OCI-LY1 (cell line): ENCODE results near the gene PIP5K1C.

ENCODE experiments used
- H2AFZ ChIP-seq: fragments of 200-600 bp; sonication (generic), shearing (Covaris generic); 2 replicates; pipeline ENCODE4 v1.6.0; 2014; ENCODE audit warnings: antibody characterized with exemption, mild to moderate bottlenecking, low read length
- H3F3A ChIP-seq: fragments of 200-600 bp; sonication (generic), shearing (Covaris generic); 2 replicates; pipeline ENCODE4 v1.6.0; 2014; ENCODE audit warnings: mild to moderate bottlenecking, antibody characterized with exemption, low read length, moderate library complexity; ENCODE audit not compliant: insufficient read depth
- H3K27ac ChIP-seq: fragments of 200-600 bp; sonication (generic); 2 replicates; pipeline ENCODE4 v1.5.1; 2014; ENCODE audit warnings: low read length, mixed run types, mild to moderate bottlenecking, low read depth; ENCODE audit not compliant: poor library complexity, severe bottlenecking
- H3K27me3 ChIP-seq: fragments of 200-600 bp; sonication (generic); 2 replicates; pipeline ENCODE4 v1.6.0; 2014; ENCODE audit warnings: antibody characterized with exemption, mild to moderate bottlenecking, low read length, moderate library complexity; ENCODE audit not compliant: insufficient read depth
- H3K36me3 ChIP-seq: fragments of 200-600 bp; sonication (generic); 2 replicates; pipeline ENCODE4 v1.6.1; 2014; ENCODE audit warnings: mild to moderate bottlenecking, antibody characterized with exemption, low read length, moderate library complexity, mixed read lengths; ENCODE audit not compliant: insufficient read depth
- H3K4me1 ChIP-seq: fragments of 200-600 bp; sonication (generic); 2 replicates; pipeline ENCODE4 v1.5.1; 2014; ENCODE audit warnings: mild to moderate bottlenecking, low read length, moderate library complexity; ENCODE audit not compliant: insufficient read depth, severe bottlenecking
- H3K4me2 ChIP-seq: fragments of 200-600 bp; sonication (generic), shearing (Covaris generic); 2 replicates; pipeline ENCODE4 v1.6.1; 2014; ENCODE audit warnings: low read length
- H3K4me3 ChIP-seq: fragments of 200-600 bp; sonication (generic); 2 replicates; pipeline ENCODE4 v1.5.1; 2014; ENCODE audit warnings: low read length, low read depth, mild to moderate bottlenecking, mixed read lengths; ENCODE audit not compliant: poor library complexity, severe bottlenecking
- H3K79me2 ChIP-seq: fragments of 200-600 bp; shearing (Covaris generic); 2 replicates; pipeline ENCODE4 v1.6.1; 2016; ENCODE audit warnings: mixed run types, low read length, mixed read lengths; ENCODE audit not compliant: insufficient read depth
- H3K9ac ChIP-seq: fragments of 200-600 bp; sonication (generic), shearing (Covaris generic); 2 replicates; pipeline ENCODE4 v1.6.1; 2014; ENCODE audit warnings: mild to moderate bottlenecking, low read length, mixed read lengths
- H3K9me2 ChIP-seq: fragments of 200-600 bp; sonication (generic), shearing (Covaris generic); 2 replicates; pipeline ENCODE4 v1.6.1; 2014; ENCODE audit warnings: low read depth, mild to moderate bottlenecking, low read length, mixed read lengths
- H3K9me3 ChIP-seq: fragments of 200-600 bp; shearing (Covaris generic); 2 replicates; pipeline ENCODE4 v1.6.1; 2014; ENCODE audit warnings: low read length, mixed read lengths
- H4K20me1 ChIP-seq: fragments of 200-600 bp; sonication (generic), shearing (Covaris generic); 2 replicates; pipeline ENCODE4 v1.6.0; 2016; ENCODE audit warnings: mild to moderate bottlenecking, low read length; ENCODE audit not compliant: insufficient read depth
- EZH2 ChIP-seq: fragments of 200-600 bp; sonication (generic), shearing (Covaris generic); IDR thresholded peaks from 2 replicates; pipeline ENCODE4 v1.8.0; 2017; ENCODE audit warnings: borderline replicate concordance, mixed run types, mild to moderate bottlenecking, antibody characterized with exemption, low read length, moderate library complexity, mixed read lengths
- TF ChIP-seq, protein P1 (sequence below): fragments of 200-600 bp; sonication (generic), shearing (Covaris generic); IDR thresholded peaks from 2 replicates; pipeline ENCODE4 v1.5.1; 2017; ENCODE audit warnings: mild to moderate bottlenecking, antibody characterized with exemption, low read length, moderate library complexity, mixed read lengths

Gene PIP5K1C

DNA sequence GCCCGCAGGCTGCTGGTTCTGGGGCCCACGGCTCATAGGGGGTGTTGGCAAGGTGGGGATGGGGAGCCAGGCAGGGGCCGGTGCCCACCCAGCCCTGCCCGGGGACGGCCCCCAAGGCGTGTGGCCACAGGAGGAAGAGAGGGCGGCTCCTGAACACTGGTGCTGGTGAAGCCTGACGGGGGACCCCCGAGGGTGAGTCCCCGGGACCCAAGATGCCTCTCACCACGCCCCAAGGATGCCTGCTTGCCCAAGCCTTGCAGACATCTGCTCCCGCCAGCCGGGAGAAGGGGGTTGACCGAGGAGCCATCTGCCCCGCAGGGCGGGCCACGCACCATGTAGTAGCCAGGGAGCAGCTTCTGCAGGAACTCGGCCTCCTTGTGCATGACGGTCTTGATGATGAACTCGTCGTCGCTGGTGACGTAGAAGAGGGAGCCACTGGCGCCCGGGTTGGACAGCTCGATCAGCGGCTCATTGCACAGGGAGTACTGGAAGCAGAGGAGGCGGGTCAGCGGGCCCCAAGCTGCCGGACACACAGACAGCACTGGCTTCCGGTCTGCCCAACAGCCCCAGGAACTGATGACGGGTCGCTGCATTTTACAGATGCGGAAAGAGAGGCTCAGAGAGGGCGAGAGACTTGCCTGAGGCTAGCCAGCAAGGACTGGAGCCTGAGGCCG is 44.1 kb downstream of the PIP5K1C start:
- Histone ChIP-seq H3K79me2 (no peaks in the 10 kb centered on the region), H2AFZ (no peak overlapping the region), H3K9me2 (no peaks in the 10 kb centered on the region), H4K20me1 (no peaks in the 10 kb centered on the region), H3K4me1 (peaks cover 6% of the 10 kb centered on the region), H3K27ac (no peak overlapping the region), H3K9me3 (no peaks in the 10 kb centered on the region), H3K27me3 (no peaks in the 10 kb centered on the region; the same call in 1 of the 2 replicates), H3K36me3 (no peaks in the 10 kb centered on the region), H3F3A (no peaks in the 10 kb centered on the region), H3K4me3 (no peak overlapping the region), H3K4me2 (no peak overlapping the region), H3K9ac (no peak overlapping the region)
- no peak for TF ChIP-seq EZH2
- TF ChIP-seq, protein P1, sequence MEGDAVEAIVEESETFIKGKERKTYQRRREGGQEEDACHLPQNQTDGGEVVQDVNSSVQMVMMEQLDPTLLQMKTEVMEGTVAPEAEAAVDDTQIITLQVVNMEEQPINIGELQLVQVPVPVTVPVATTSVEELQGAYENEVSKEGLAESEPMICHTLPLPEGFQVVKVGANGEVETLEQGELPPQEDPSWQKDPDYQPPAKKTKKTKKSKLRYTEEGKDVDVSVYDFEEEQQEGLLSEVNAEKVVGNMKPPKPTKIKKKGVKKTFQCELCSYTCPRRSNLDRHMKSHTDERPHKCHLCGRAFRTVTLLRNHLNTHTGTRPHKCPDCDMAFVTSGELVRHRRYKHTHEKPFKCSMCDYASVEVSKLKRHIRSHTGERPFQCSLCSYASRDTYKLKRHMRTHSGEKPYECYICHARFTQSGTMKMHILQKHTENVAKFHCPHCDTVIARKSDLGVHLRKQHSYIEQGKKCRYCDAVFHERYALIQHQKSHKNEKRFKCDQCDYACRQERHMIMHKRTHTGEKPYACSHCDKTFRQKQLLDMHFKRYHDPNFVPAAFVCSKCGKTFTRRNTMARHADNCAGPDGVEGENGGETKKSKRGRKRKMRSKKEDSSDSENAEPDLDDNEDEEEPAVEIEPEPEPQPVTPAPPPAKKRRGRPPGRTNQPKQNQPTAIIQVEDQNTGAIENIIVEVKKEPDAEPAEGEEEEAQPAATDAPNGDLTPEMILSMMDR, result no peak

DNA sequence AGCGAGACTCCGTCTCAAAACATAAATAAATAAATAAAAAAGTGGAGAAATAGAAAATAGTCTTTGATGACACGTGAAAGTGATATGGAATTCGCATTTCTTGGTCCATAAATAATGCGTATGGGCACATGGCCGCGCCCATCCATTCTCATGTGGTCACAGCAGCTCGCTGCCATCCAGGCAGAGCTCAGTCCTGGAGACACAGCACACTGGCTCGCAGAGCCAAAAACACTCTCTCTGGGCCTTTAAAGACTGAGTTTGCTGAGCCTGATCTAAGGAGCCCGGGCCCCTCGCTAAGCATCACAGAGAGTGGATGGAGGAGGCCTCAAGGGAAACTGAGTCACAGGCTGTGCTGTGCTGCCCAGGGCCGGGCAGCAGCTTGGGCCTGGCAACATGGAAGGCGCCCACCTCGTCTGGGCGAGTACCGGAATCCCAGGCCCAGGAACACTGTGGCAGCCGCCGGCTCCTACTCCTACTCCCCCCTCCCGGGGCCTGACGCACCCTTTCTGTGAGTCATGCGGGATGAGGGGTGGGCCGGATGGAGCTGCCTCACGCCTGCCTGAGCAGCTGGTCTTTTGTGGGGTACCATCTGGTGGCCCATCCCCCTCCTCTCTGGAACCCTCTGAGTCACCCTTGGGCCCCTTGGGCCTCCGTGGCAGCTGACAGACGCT is 44.7 kb downstream of the PIP5K1C start:
- H4K20me1 ChIP-seq, result no peaks in the 10 kb centered on the region
- H3K79me2 ChIP-seq, result no peaks in the 10 kb centered on the region
- H3K27ac ChIP-seq, result no peak overlapping the region
- no peak overlapping the region for H3K4me3 ChIP-seq
- H3K4me2 ChIP-seq, result no peak overlapping the region
- H2AFZ ChIP-seq, result no peak overlapping the region
- no peaks in the 10 kb centered on the region for H3F3A ChIP-seq
- no peaks in the 10 kb centered on the region for H3K4me1 ChIP-seq
- H3K9me3 ChIP-seq, result no peaks in the 10 kb centered on the region
- TF ChIP-seq, protein P1, result no peak
- no peak for TF ChIP-seq EZH2
- no peaks in the 10 kb centered on the region; the same call in 1 of the 2 replicates for H3K27me3 ChIP-seq
- no peaks in the 10 kb centered on the region for H3K9me2 ChIP-seq
- no peaks in the 10 kb centered on the region for H3K36me3 ChIP-seq
- no peak overlapping the region for H3K9ac ChIP-seq

DNA sequence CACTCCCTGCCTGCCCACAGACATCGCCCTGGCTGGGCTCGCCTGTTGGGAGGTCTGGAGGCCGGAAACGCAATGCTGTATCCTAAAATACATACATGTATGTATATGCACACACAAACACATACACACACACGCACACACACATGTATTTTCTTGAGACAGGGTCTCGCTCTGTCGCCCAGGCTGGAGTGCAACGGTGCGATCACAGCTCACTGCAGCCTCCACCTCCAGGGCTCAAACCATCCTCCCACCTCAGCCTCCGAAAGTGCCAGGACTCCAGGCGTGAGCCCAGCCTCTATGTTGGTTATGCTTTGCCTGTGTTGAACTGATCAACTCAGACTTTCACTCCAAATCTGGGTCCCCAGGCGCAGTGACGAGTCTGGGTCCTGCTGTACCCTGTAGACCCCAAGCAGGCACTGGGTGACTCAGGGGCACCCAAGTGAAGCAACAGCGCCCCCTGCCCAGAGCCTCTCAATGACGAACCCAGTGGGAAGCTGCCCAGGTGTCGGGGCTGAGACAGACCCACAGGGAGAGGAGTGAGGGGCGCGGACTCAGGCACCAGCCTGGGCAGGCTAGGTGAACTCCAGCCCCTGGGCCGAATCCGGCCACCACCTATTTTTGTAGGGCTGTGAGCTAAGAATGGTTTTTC is 46.3 kb downstream of the PIP5K1C start:
- no peak overlapping the region for H3K4me3 ChIP-seq
- H4K20me1 ChIP-seq, result no peaks in the 10 kb centered on the region
- H3K4me2 ChIP-seq, result no peak overlapping the region
- H3K9ac ChIP-seq, result no peak overlapping the region
- no peaks in the 10 kb centered on the region for H3K9me2 ChIP-seq
- TF ChIP-seq, protein P1, result peak; percentile 29; the same call in 1 of the 2 replicates
- TF ChIP-seq EZH2, result no peak
- no peaks in the 10 kb centered on the region for H3K79me2 ChIP-seq
- H3K9me3 ChIP-seq, result no peaks in the 10 kb centered on the region
- no peaks in the 10 kb centered on the region for H3K4me1 ChIP-seq
- H3F3A ChIP-seq, result no peaks in the 10 kb centered on the region
- H2AFZ ChIP-seq, result no peak overlapping the region
- no peak overlapping the region for H3K27ac ChIP-seq
- H3K27me3 ChIP-seq, result no peaks in the 10 kb centered on the region; the same call in 1 of the 2 replicates
- H3K36me3 ChIP-seq, result no peaks in the 10 kb centered on the region
